Large intestine (tissue), 3 donors: ENCODE measurements around the gene KPRP. TPM values are rescaled to one million over a fixed set of nuclear protein-coding genes. Genes with fewer than 3 reads are reported as not detected.

Experiments
- DNase-seq, 2 donors: peaks; one replicate each; pipeline versions ENCODE4 v3.0.0 to v3.0.0-alpha.2; 2013
- H3K27ac ChIP-seq: one replicate; pipeline ENCODE4 v1.5.1; 2013; ENCODE audit warnings: low read length
- H3K27me3 ChIP-seq: 2 replicates; pipeline ENCODE4 v1.6.1; 2013; ENCODE audit warnings: low read length; ENCODE audit not compliant: control insufficient read depth, insufficient read depth
- H3K36me3 ChIP-seq: 2 replicates; pipeline ENCODE4 v1.6.1; 2013; ENCODE audit warnings: low read length; ENCODE audit not compliant: control insufficient read depth, insufficient read depth
- H3K4me1 ChIP-seq: one replicate; pipeline ENCODE4 v1.6.1; 2013; ENCODE audit warnings: low read length; ENCODE audit not compliant: control insufficient read depth, insufficient read depth
- H3K4me3 ChIP-seq: one replicate; pipeline ENCODE4 v1.5.1; 2013; ENCODE audit warnings: low read length
- H3K9me3 ChIP-seq: one replicate; pipeline ENCODE4 v1.6.1; 2013; ENCODE audit warnings: mild to moderate bottlenecking, low read depth, low read length, moderate library complexity; ENCODE audit not compliant: control insufficient read depth
- WGBS: methylation state at CpG from one replicate; pipeline ENCODE4 v1.1.5; 2013; ENCODE audit warnings: low lambda C conversion rate; ENCODE audit not compliant: insufficient coverage; 5-methylcytosine and 5-hydroxymethylcytosine counted together
- polyA plus RNA-seq: library from polyadenylated mRNA; unstranded; fragments of 120-200 nt; gene quantifications from one replicate; pipeline ENCODE4 v1.2.1, GENCODE V29; 2013

The KPRP gene
- polyA plus RNA-seq, 1 donor, result not detected

- H3K36me3 ChIP-seq, result no peaks in the 10 kb centered on the region
- no peak for DNase-seq
- no peaks in the 10 kb centered on the region for H3K9me3 ChIP-seq
- H3K4me3 ChIP-seq, result no peak overlapping the region
- no peak overlapping the region for H3K27ac ChIP-seq
- WGBS, result 33% methylated on average over 1 of the region's 6 CpGs
- H3K4me1 ChIP-seq, result no peaks in the 10 kb centered on the region
- no peaks in the 10 kb centered on the region for H3K27me3 ChIP-seq
These were observed 11.9 kb upstream of the KPRP start for GRCh38 chr1:152745765-152746444.

- 100% methylated on average over 1 of the region's 1 CpG for WGBS
- Histone ChIP-seq H3K9me3 (no peaks in the 10 kb centered on the region), H3K36me3 (no peaks in the 10 kb centered on the region), H3K27me3 (no peaks in the 10 kb centered on the region), H3K4me1 (no peaks in the 10 kb centered on the region), H3K27ac (no peak overlapping the region), H3K4me3 (no peak overlapping the region)
- DNase-seq, result no peak
These were observed 10.0 kb upstream of the KPRP start for GRCh38 chr1:152747831-152748230.

- H3K4me3 ChIP-seq, result no peak overlapping the region
- no CpG with 5 or more reads among the region's 1 CpG for WGBS
- no peaks in the 10 kb centered on the region for H3K27me3 ChIP-seq
- no peaks in the 10 kb centered on the region for H3K4me1 ChIP-seq
- no peaks in the 10 kb centered on the region for H3K9me3 ChIP-seq
- no peaks in the 10 kb centered on the region for H3K36me3 ChIP-seq
- DNase-seq, result no peak
- no peak overlapping the region for H3K27ac ChIP-seq
These were observed 5.6 kb upstream of the KPRP start for GRCh38 chr1:152752225-152752624.

- no peaks in the 10 kb centered on the region for H3K9me3 ChIP-seq
- H3K27me3 ChIP-seq, result no peaks in the 10 kb centered on the region
- DNase-seq, result no peak
- no peak overlapping the region for H3K4me3 ChIP-seq
- no peak overlapping the region for H3K27ac ChIP-seq
- H3K4me1 ChIP-seq, result no peaks in the 10 kb centered on the region
- no CpG with 5 or more reads among the region's 1 CpG for WGBS
- H3K36me3 ChIP-seq, result no peaks in the 10 kb centered on the region
These were observed 4.2 kb upstream of the KPRP start for GRCh38 chr1:152753586-152753985.

- H3K4me3 ChIP-seq, result no peak overlapping the region
- H3K27me3 ChIP-seq, result no peaks in the 10 kb centered on the region
- no peaks in the 10 kb centered on the region for H3K9me3 ChIP-seq
- WGBS, result no CpG with 5 or more reads among the region's 2 CpGs
- H3K4me1 ChIP-seq, result no peaks in the 10 kb centered on the region
- H3K36me3 ChIP-seq, result no peaks in the 10 kb centered on the region
- H3K27ac ChIP-seq, result no peak overlapping the region
- DNase-seq, result no peak
These were observed 953 bp upstream of the KPRP start for GRCh38 chr1:152756872-152757271.

GRCh38 chr1:152758636-152759035 is 811 bp downstream of the KPRP start:
- H3K4me1 ChIP-seq, result no peaks in the 10 kb centered on the region
- no peak overlapping the region for H3K4me3 ChIP-seq
- no peaks in the 10 kb centered on the region for H3K9me3 ChIP-seq
- WGBS, result no CpG with 5 or more reads among the region's 4 CpGs
- no peaks in the 10 kb centered on the region for H3K27me3 ChIP-seq
- H3K36me3 ChIP-seq, result no peaks in the 10 kb centered on the region
- no peak for DNase-seq
- H3K27ac ChIP-seq, result no peak overlapping the region

GRCh38 chr1:152759453-152760173 is 1.8 kb downstream of the KPRP start:
- Histone ChIP-seq H3K4me3 (no peak overlapping the region), H3K4me1 (no peaks in the 10 kb centered on the region), H3K36me3 (no peaks in the 10 kb centered on the region), H3K9me3 (no peaks in the 10 kb centered on the region), H3K27ac (no peak overlapping the region), H3K27me3 (no peaks in the 10 kb centered on the region)
- WGBS, result no CpG with 5 or more reads among the region's 8 CpGs
- no peak for DNase-seq

- Histone ChIP-seq H3K4me1 (no peaks in the 10 kb centered on the region), H3K9me3 (no peaks in the 10 kb centered on the region), H3K27ac (no peak overlapping the region), H3K36me3 (no peaks in the 10 kb centered on the region), H3K4me3 (no peak overlapping the region), H3K27me3 (no peaks in the 10 kb centered on the region)
- DNase-seq, result no peak
- no CpG with 5 or more reads among the region's 31 CpGs for WGBS
These were observed 2.8 kb downstream of the KPRP start for GRCh38 chr1:152760551-152761190.

- WGBS, result 80% methylated on average over 1 of the region's 3 CpGs
- no peak overlapping the region for H3K27ac ChIP-seq
- H3K36me3 ChIP-seq, result no peaks in the 10 kb centered on the region
- no peaks in the 10 kb centered on the region for H3K4me1 ChIP-seq
- no peaks in the 10 kb centered on the region for H3K27me3 ChIP-seq
- H3K4me3 ChIP-seq, result no peak overlapping the region
- no peak for DNase-seq
- no peaks in the 10 kb centered on the region for H3K9me3 ChIP-seq
These were observed 3.9 kb downstream of the KPRP start for GRCh38 chr1:152761609-152762213.

- H3K36me3 ChIP-seq, result no peaks in the 10 kb centered on the region
- H3K27ac ChIP-seq, result no peak overlapping the region
- H3K4me1 ChIP-seq, result no peaks in the 10 kb centered on the region
- no peaks in the 10 kb centered on the region for H3K27me3 ChIP-seq
- H3K9me3 ChIP-seq, result no peaks in the 10 kb centered on the region
- no peak for DNase-seq
- H3K4me3 ChIP-seq, result no peak overlapping the region
- 67% methylated on average over 1 of the region's 8 CpGs for WGBS
These were observed 11.2 kb downstream of the KPRP start for GRCh38 chr1:152768847-152769533.
